HepG2 (cell line): ENCODE data around the gene MORC4. TPM values are rescaled to one million over a fixed set of nuclear protein-coding genes. Genes with fewer than 3 reads are reported as not detected.

Source experiments
- ATAC-seq: fragments of 200-7000 bp; cut with Tn5 transposase; 3 replicates; pipeline ENCODE4 v1.9.1; 2020; ENCODE audit warnings: mild to moderate bottlenecking, moderate library complexity
- BruUV-seq: library from RNA; stranded (reverse); fragments of 400-500 nt; replicated peaks from 2 replicates; lab custom pipeline; 2021; lab: Mats Ljungman, UMichigan
- CTCF ChIA-PET: fragments of 300-600 bp; formaldehyde crosslinking; extraction: SDS; loops from one replicate; lab custom pipeline; 2021; ENCODE audit warnings: low total read pairs, inconsistent platforms, low intra/inter-chr PET ratio; lab: Yijun Ruan, JAX
- POLR2A ChIA-PET: fragments of 350-600 bp; sonication (Branson Sonifier 250); formaldehyde crosslinking; loops from one replicate; lab custom pipeline; 2020; ENCODE audit warnings: antibody characterized with exemption, inconsistent platforms; lab: Yijun Ruan, JAX
- DNase-seq: peaks from one replicate; pipeline ENCODE4 v3.0.0-alpha.2; 2015; ENCODE audit warnings: low spot score
- FAIRE-seq: peaks from 3 replicates; lab custom pipeline; 2011; peaks lifted over from hg19 to GRCh38; lab: Jason Lieb, UNC
- H2AFZ ChIP-seq: one replicate; pipeline ENCODE4 v1.6.1; 2011; ENCODE audit warnings: low read length, inconsistent platforms
- H3K27ac ChIP-seq: fragments of 300-600 bp; 3 replicates; pipeline ENCODE4 v1.8.0; 2011; ENCODE audit warnings: mixed run types, mild to moderate bottlenecking, mixed read lengths, low read length, inconsistent platforms; ENCODE audit not compliant: insufficient read depth; ENCODE audit errors: extremely low read length
- H3K27me3 ChIP-seq, 2 experiments: fragments of 200-600 bp in 1 of 2; 2 replicates in 1 of 2; 3 replicates in 1 of 2; pipeline versions ENCODE4 v1.6.0 to v1.8.0; 2011; ENCODE audit warnings: low read length in 2 of 2, mild to moderate bottlenecking in 2 of 2, moderate library complexity in 2 of 2, inconsistent platforms in 1 of 2; ENCODE audit not compliant: insufficient read depth in 2 of 2, control insufficient read depth in 1 of 2
- H3K36me3 ChIP-seq, 2 experiments: fragments of 200-600 bp in 1 of 2; replicated peaks in 1 of 2; 2 replicates in 1 of 2; 3 replicates in 1 of 2; pipeline versions ENCODE4 v1.5.1 to v1.8.0; 2011; ENCODE audit warnings: low read length in 2 of 2, inconsistent platforms in 1 of 2; ENCODE audit not compliant: insufficient read depth in 2 of 2, control insufficient read depth in 1 of 2
- H3K4me1 ChIP-seq: 2 replicates; pipeline ENCODE4 v1.5.1; 2012; ENCODE audit warnings: low read length, inconsistent platforms; ENCODE audit not compliant: insufficient read depth
- H3K4me2 ChIP-seq: 2 replicates; pipeline ENCODE4 v1.6.0; 2011; ENCODE audit warnings: low read depth, low read length, inconsistent platforms
- H3K4me3 ChIP-seq, 3 experiments: fragments of 200-600 bp in 1 of 3; sonication (generic), shearing (Covaris generic) in 1 of 3; replicated peaks in 1 of 3; 2 replicates each; pipeline ENCODE4 v1.5.1; 2011 to 2016; ENCODE audit warnings: low read length in 3 of 3, inconsistent platforms in 2 of 3, low read depth in 2 of 3, mild to moderate bottlenecking in 2 of 3, control low read depth in 1 of 3, mixed read lengths in 1 of 3; ENCODE audit not compliant: insufficient read depth in 1 of 3
- H3K79me2 ChIP-seq: one replicate; pipeline ENCODE4 v1.6.1; 2011; ENCODE audit warnings: low read length, inconsistent platforms; ENCODE audit not compliant: insufficient read depth
- H3K9ac ChIP-seq: 2 replicates; pipeline ENCODE4 v1.6.0; 2011; ENCODE audit warnings: mild to moderate bottlenecking, low read depth, low read length, inconsistent platforms; ENCODE audit not compliant: insufficient read depth
- H3K9me3 ChIP-seq: 2 replicates; pipeline ENCODE4 v1.5.1; 2012; ENCODE audit warnings: mild to moderate bottlenecking, low read length
- H4K20me1 ChIP-seq: 2 replicates; pipeline ENCODE4 v1.6.0; 2011; ENCODE audit warnings: inconsistent platforms, mild to moderate bottlenecking, low read length, moderate library complexity; ENCODE audit not compliant: insufficient read depth
- ATF1 ChIP-seq: IDR thresholded peaks from 2 replicates; pipeline ENCODE4 v1.6.1; 2016; ENCODE audit warnings: mild to moderate bottlenecking, control low read depth
- CHCHD3 ChIP-seq: sonication (generic); formaldehyde crosslinking; IDR thresholded peaks from 2 replicates; pipeline ENCODE4 v1.8.0; 2022; ENCODE audit warnings: mild to moderate bottlenecking, missing genetic modification reagents, moderate library complexity
- HNF4G ChIP-seq, 2 experiments: sonication (generic) in 1 of 2; formaldehyde crosslinking in 1 of 2; IDR thresholded peaks; 2 replicates each; pipeline versions ENCODE4 v1.4.0 to v1.6.1; 2011 to 2020; ENCODE audit warnings: borderline replicate concordance in 2 of 2, low read depth in 2 of 2, mild to moderate bottlenecking in 2 of 2, low read length in 1 of 2, missing genetic modification reagents in 1 of 2, moderate library complexity in 1 of 2
- IRF2 ChIP-seq: IDR thresholded peaks from 2 replicates; pipeline ENCODE4 v1.6.1; 2018; ENCODE audit warnings: missing genetic modification reagents, missing compliant biosample characterization
- SATB2 ChIP-seq: sonication (generic); formaldehyde crosslinking; IDR thresholded peaks from 2 replicates; pipeline ENCODE4 v1.5.0; 2020; ENCODE audit warnings: missing genetic modification reagents
- XBP1 ChIP-seq: sonication (generic); formaldehyde crosslinking; IDR thresholded peaks from 2 replicates; pipeline ENCODE4 v1.5.0; 2020; ENCODE audit warnings: missing genetic modification reagents
- YEATS4 ChIP-seq: sonication (generic); formaldehyde crosslinking; IDR thresholded peaks from 2 replicates; pipeline ENCODE4 v1.4.0; 2020; ENCODE audit warnings: missing genetic modification reagents, borderline replicate concordance
- ZNF17 ChIP-seq: sonication (generic); formaldehyde crosslinking; IDR thresholded peaks from 2 replicates; pipeline ENCODE4 v1.5.0; 2020; ENCODE audit warnings: mild to moderate bottlenecking, missing genetic modification reagents
- ZNF431 ChIP-seq: sonication (generic); formaldehyde crosslinking; IDR thresholded peaks from 2 replicates; pipeline ENCODE4 v1.9.0; 2022; ENCODE audit warnings: missing genetic modification reagents, low read depth, mild to moderate bottlenecking, borderline replicate concordance
- ZNF468 ChIP-seq: sonication (generic); formaldehyde crosslinking; IDR thresholded peaks from 2 replicates; pipeline ENCODE4 v1.8.0; 2022; ENCODE audit warnings: mild to moderate bottlenecking, moderate library complexity, missing genetic modification reagents
- ZNF484 ChIP-seq: sonication (generic); formaldehyde crosslinking; IDR thresholded peaks from 2 replicates; pipeline ENCODE4 v1.5.1; 2020; ENCODE audit warnings: mild to moderate bottlenecking, low read depth, missing genetic modification reagents, borderline replicate concordance
- WGBS: methylation state at CpG from one replicate; pipeline ENCODE4 v1.1.6; 2017; ENCODE audit warnings: low lambda C conversion rate; 5-methylcytosine and 5-hydroxymethylcytosine counted together
- in situ Hi-C: cut with HindIII; loops from 2 replicates; pipeline ENCODE4 v1.10.0; 2017; ENCODE audit warnings: low pct_unique_long_range_greater_than_20kb; ENCODE audit not compliant: extremely low pct_ligation_motif_present
- intact Hi-C: fragments of 100-400 bp; cut with micrococcal nuclease; formaldehyde crosslinking; loops from one replicate; pipeline ENCODE4 v1.10.0; 2022; ENCODE audit not compliant: unreplicated experiment
- polyA plus RNA-seq, 8 experiments: library from polyadenylated mRNA; depleted of rRNA in 3 of 8; stranded (reverse) in 7 of 8; unstranded in 1 of 8; fragments of >200 nt; fragmentation: Illumina TruSeq in 4 of 8; extraction: Trizol in 4 of 8; gene quantifications; 2 replicates each; pipeline versions ENCODE4 v1.2.1 to v1.2.3, GENCODE V29; 2011 to 2016; ENCODE audit warnings: low read depth in 4 of 8, missing spikeins in 1 of 8, mixed read lengths in 1 of 8; ENCODE audit not compliant: insufficient read depth in 1 of 8
- total RNA-seq, 5 experiments: library from RNA; depleted of rRNA; stranded (reverse); fragments of >200 nt; fragmentation: Illumina TruSeq; extraction: Trizol; gene quantifications; 2 replicates each; pipeline ENCODE4 v1.2.3, GENCODE V29; 2016; ENCODE audit warnings: low read depth in 1 of 5
- TF ChIP-seq, protein P1 (sequence below): sonication (generic); formaldehyde crosslinking; IDR thresholded peaks from 2 replicates; pipeline ENCODE4 v1.8.0; 2022; ENCODE audit warnings: low read depth, missing genetic modification reagents
- TF ChIP-seq, protein P2 (sequence below): sonication (generic); formaldehyde crosslinking; IDR thresholded peaks from 2 replicates; pipeline ENCODE4 v1.4.0; 2020; ENCODE audit warnings: missing genetic modification reagents, borderline replicate concordance
- TF ChIP-seq, protein P3 (sequence below): IDR thresholded peaks from 2 replicates; pipeline ENCODE4 v1.6.1; 2016; ENCODE audit warnings: low read depth, missing genetic modification reagents, missing compliant biosample characterization
- TF ChIP-seq, protein P4 (sequence below): sonication (generic); formaldehyde crosslinking; IDR thresholded peaks from 2 replicates; pipeline ENCODE4 v1.8.1; 2023; ENCODE audit warnings: mild to moderate bottlenecking, missing genetic modification reagents

Gene MORC4
- total and polyA plus RNA-seq, 2 of the 13 experiments (the other 11 are each of a cell fraction or from before 2014, with no cell fraction given): 7.3 to 17.6 TPM

DNA sequence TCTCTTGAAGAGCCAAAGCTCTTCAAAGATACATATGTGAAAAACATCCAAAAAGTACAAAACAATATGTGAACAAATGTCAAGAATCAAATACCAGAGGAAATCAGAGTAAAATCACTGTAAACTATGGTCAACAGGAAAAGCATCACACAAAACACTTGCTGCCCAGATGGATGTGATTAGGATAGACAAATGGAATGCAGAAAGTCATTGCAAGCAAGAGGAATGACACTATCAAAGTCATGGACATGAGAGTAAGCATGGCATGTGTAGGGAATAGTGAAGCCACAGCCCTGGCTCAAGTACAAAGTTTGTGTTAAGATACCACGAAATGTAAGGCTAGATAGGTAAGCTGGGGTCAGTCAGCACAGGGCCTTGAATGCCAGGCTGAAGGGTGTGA, 42.2 kb downstream of the MORC4 start:
- Histone ChIP-seq H3K36me3 (peaks cover 0 to 5% of the 10 kb centered on the region in 2 experiments; a peak in 2 of 5 replicates), H4K20me1 (no peaks in the 10 kb centered on the region), H3K4me1 (peaks cover 37% of the 10 kb centered on the region), H3K79me2 (no peaks in the 10 kb centered on the region), H3K4me2 (no peak overlapping the region), H3K4me3 (no peak overlapping the region), H3K9ac (no peak overlapping the region), H3K27me3 (no peaks in the 10 kb centered on the region), H3K27ac (no peak overlapping the region), H2AFZ (no peak overlapping the region), H3K9me3 (no peaks in the 10 kb centered on the region)
- DNase-seq (no peak), FAIRE-seq (no peak), ATAC-seq (no peak)
- BruUV-seq: no TSS peak
- in situ Hi-C loops (no loop called here), intact Hi-C loops (no loop called here)
- ChIA-PET CTCF (no interaction called here), POLR2A (no interaction called here)
- no CpG with 5 or more reads among the region's 1 CpG for WGBS
- TF ChIP-seq, protein P1, sequence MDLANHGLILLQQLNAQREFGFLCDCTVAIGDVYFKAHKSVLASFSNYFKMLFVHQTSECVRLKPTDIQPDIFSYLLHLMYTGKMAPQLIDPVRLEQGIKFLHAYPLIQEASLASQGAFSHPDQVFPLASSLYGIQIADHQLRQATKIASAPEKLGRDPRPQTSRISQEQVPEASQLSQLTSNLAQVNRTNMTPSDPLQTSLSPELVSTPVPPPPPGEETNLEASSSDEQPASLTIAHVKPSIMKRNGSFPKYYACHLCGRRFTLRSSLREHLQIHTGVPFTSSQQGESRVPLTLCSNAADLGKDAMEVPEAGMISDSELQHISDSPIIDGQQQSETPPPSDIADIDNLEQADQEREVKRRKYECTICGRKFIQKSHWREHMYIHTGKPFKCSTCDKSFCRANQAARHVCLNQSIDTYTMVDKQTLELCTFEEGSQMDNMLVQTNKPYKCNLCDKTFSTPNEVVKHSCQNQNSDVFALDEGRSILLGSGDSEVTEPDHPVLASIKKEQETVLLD (CRISPR knock-in tag): no peak
- TF ChIP-seq ZNF17 (CRISPR knock-in tag) (no peak), ATF1 (CRISPR knock-in tag) (no peak), CHCHD3 (no peak), ZNF468 (no peak), HNF4G (IDR thresholded peaks at IDR 0.05; ENCODE audit: borderline replicate concordance, low read depth, low read length) (no peak), HNF4G (CRISPR knock-in tag; IDR thresholded peaks at IDR 0.05; ENCODE audit: borderline replicate concordance, low read depth) (no peak), YEATS4 (CRISPR knock-in tag) (no peak), SATB2 (CRISPR knock-in tag) (no peak), ZNF484 (CRISPR knock-in tag) (no peak), XBP1 (CRISPR knock-in tag) (no peak), ZNF431 (CRISPR knock-in tag) (no peak), IRF2 (CRISPR knock-in tag) (no peak)
- TF ChIP-seq, protein P2, sequence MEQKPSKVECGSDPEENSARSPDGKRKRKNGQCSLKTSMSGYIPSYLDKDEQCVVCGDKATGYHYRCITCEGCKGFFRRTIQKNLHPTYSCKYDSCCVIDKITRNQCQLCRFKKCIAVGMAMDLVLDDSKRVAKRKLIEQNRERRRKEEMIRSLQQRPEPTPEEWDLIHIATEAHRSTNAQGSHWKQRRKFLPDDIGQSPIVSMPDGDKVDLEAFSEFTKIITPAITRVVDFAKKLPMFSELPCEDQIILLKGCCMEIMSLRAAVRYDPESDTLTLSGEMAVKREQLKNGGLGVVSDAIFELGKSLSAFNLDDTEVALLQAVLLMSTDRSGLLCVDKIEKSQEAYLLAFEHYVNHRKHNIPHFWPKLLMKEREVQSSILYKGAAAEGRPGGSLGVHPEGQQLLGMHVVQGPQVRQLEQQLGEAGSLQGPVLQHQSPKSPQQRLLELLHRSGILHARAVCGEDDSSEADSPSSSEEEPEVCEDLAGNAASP (CRISPR knock-in tag): no peak
- TF ChIP-seq, protein P3, sequence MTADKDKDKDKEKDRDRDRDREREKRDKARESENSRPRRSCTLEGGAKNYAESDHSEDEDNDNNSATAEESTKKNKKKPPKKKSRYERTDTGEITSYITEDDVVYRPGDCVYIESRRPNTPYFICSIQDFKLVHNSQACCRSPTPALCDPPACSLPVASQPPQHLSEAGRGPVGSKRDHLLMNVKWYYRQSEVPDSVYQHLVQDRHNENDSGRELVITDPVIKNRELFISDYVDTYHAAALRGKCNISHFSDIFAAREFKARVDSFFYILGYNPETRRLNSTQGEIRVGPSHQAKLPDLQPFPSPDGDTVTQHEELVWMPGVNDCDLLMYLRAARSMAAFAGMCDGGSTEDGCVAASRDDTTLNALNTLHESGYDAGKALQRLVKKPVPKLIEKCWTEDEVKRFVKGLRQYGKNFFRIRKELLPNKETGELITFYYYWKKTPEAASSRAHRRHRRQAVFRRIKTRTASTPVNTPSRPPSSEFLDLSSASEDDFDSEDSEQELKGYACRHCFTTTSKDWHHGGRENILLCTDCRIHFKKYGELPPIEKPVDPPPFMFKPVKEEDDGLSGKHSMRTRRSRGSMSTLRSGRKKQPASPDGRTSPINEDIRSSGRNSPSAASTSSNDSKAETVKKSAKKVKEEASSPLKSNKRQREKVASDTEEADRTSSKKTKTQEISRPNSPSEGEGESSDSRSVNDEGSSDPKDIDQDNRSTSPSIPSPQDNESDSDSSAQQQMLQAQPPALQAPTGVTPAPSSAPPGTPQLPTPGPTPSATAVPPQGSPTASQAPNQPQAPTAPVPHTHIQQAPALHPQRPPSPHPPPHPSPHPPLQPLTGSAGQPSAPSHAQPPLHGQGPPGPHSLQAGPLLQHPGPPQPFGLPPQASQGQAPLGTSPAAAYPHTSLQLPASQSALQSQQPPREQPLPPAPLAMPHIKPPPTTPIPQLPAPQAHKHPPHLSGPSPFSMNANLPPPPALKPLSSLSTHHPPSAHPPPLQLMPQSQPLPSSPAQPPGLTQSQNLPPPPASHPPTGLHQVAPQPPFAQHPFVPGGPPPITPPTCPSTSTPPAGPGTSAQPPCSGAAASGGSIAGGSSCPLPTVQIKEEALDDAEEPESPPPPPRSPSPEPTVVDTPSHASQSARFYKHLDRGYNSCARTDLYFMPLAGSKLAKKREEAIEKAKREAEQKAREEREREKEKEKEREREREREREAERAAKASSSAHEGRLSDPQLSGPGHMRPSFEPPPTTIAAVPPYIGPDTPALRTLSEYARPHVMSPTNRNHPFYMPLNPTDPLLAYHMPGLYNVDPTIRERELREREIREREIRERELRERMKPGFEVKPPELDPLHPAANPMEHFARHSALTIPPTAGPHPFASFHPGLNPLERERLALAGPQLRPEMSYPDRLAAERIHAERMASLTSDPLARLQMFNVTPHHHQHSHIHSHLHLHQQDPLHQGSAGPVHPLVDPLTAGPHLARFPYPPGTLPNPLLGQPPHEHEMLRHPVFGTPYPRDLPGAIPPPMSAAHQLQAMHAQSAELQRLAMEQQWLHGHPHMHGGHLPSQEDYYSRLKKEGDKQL (CRISPR knock-in tag): no peak
- TF ChIP-seq, protein P4, sequence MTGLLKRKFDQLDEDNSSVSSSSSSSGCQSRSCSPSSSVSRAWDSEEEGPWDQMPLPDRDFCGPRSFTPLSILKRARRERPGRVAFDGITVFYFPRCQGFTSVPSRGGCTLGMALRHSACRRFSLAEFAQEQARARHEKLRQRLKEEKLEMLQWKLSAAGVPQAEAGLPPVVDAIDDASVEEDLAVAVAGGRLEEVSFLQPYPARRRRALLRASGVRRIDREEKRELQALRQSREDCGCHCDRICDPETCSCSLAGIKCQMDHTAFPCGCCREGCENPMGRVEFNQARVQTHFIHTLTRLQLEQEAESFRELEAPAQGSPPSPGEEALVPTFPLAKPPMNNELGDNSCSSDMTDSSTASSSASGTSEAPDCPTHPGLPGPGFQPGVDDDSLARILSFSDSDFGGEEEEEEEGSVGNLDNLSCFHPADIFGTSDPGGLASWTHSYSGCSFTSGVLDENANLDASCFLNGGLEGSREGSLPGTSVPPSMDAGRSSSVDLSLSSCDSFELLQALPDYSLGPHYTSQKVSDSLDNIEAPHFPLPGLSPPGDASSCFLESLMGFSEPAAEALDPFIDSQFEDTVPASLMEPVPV (CRISPR knock-in tag): no peak
